K562 treated with DMSO at 1 percent for 12 hours (cell line): Measurements from ENCODE around the gene PADI2. TPM values are rescaled to one million over a fixed set of nuclear protein-coding genes. Genes with fewer than 3 reads are reported as not detected.

Experiments
- total RNA-seq: library from RNA; unstranded; fragments of 300-600 nt; gene quantifications from 2 replicates; pipeline ENCODE4 v1.2.3, GENCODE V29; 2022; ENCODE audit not compliant: insufficient read depth

The PADI2 gene
- total RNA-seq = not detected in 2 replicates

DNA sequence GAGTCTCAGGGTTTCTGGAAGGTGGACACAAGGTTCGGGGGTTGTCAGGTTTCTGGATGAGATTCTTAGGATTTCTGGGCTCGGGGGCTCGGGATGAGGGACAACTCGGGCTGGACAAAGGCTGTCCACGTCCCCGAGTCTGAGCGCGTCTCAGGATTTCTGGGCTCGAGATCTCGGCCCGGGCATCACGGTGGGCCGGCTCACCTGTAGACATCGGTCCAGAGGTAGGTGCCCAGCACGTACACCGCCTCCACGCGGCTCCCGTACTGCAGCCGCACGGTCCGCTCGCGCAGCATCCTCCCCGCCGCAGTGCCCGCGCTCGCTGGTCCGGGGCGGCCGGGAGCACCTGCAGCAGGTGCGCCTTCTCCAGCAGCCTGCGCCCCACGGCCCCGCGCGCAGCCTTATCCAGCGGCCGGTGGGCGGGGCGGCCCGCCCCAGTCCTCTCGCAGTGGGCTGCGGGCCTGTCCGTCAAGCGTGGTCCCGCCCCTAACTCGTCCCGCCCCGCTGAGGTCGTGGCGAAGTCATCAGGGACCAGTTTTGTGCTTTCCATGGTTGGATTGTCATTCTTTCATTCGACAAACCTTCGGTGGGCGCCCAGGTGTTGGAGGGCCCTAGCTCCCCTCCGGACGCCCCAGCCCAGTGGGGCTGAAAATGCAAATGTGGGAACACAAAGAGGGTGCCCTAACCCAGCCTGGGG, at the start of gene PADI2:
TSS of gene PADI2 (minus strand) at position 376 of the 697 bp plus-strand sequence. CDS start at position 296, 80 bp downstream.

DNA sequence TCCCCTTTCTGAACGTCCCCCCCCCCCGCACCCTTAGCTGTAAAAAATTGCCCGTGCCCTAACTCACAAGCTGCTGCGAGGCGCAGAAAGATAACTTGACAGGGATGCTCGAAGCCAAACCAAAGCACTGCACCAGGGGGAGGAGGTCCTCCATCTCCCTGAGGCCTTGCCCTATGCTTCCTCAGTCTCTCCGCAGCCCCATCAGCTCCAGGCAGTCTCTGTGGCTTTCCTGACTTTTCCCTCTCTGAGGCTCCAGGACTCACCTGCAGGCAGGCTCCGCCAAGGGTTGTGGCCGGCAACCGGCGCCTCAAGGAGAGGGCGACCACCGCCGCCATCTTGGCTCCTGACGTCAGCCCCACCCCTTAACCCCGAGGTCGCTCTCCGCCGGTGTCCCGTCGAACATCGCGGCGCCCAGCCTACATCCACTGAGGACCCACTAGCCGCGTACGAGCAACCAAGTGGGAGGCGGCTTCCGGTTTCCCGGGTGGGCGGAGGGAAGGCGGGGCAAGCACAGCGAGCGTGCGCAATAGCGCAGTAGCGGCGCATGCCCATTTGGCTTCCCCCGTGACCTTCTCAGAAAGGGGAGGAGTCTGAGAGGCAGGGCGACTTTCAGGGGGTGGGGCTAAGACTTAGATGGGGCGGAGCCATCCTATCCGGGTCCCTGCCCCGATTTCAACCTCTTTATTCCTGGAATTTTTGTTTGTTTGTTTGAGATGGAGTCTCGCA, 65.4 kb downstream of the PADI2 start, which contains the start of gene SDHB:
TSS of gene SDHB (minus strand) at position 348 of the 726 bp plus-strand sequence. CDS start at position 335, 13 bp downstream.

Other genes with a start within 250 kb of the PADI2 start
- gene RNU1-2, start 223.5 kb downstream of the PADI2 start, total RNA-seq = not detected in 2 replicates
- gene CROCC, start 197.5 kb downstream of the PADI2 start, total RNA-seq = 9.4 and 17.4 TPM in 2 replicates
- gene MFAP2, start 138.8 kb downstream of the PADI2 start, total RNA-seq = not detected in 2 replicates
- gene ATP13A2, start 107.5 kb downstream of the PADI2 start, total RNA-seq = 49.8 and 75.6 TPM in 2 replicates
- gene SDHB, start 65.4 kb downstream of the PADI2 start, total RNA-seq = 199 and 204 TPM in 2 replicates
- gene PADI1, start 85.7 kb upstream of the PADI2 start, total RNA-seq = 0.15 TPM in 1 of 2 replicates, not detected in the other
- 0.19 TPM in 1 of 2 replicates, not detected in the other for gene PADI3, start 129.6 kb upstream of the PADI2 start, total RNA-seq
- gene PADI4, start 188.7 kb upstream of the PADI2 start, total RNA-seq = not detected in 2 replicates